MM.1S (cell line): ENCODE measurements around the gene B4GALT7.

Experiments used
- CTCF ChIP-seq: fragments of 300-600 bp; sonication (generic); IDR thresholded peaks from 2 replicates; pipeline ENCODE4 v1.5.1; 2016; ENCODE audit warnings: antibody characterized with exemption, low read length, mixed read lengths
- EZH2phosphoT487 ChIP-seq: fragments of 300-600 bp; sonication (generic); IDR thresholded peaks from 2 replicates; pipeline ENCODE4 v1.6.1; 2018; ENCODE audit warnings: antibody characterized with exemption, low read length

- TF ChIP-seq CTCF (no peak), EZH2phosphoT487 (no peak)
These were observed 7.0 kb upstream of the B4GALT7 start for GRCh38 chr5:177592905-177593304.
